ENCODE measurements around the gene TPRX1.
A peak's percentile ranks its signal among the peaks of the same experiment; 100 is the strongest.
"Not testable (repeated sequence)": the region's sequence is repeated elsewhere in the genome, so short reads cannot be mapped to it uniquely, and the experiment has no call there.

TPRX1 gene

GRCh38 chr19:47769534-47769933, 34.8 kb downstream of the TPRX1 start:
- Histone ChIP-seq H3K9me3 (no peaks in the 10 kb centered on the region), H3K4me3 (no peak overlapping the region), H4K20me1 (peaks cover 13% of the 10 kb centered on the region), H3K4me1 (peaks cover 17% of the 10 kb centered on the region), H3K27me3 (no peaks in the 10 kb centered on the region), H3K4me2 (no peak overlapping the region), H3K9ac (no peak overlapping the region), H3K27ac (no peak overlapping the region), H3K36me3 (no peaks in the 10 kb centered on the region)
- no peak for TF ChIP-seq Cebpa-rat (IDR thresholded peaks at IDR 0.05)

DNA sequence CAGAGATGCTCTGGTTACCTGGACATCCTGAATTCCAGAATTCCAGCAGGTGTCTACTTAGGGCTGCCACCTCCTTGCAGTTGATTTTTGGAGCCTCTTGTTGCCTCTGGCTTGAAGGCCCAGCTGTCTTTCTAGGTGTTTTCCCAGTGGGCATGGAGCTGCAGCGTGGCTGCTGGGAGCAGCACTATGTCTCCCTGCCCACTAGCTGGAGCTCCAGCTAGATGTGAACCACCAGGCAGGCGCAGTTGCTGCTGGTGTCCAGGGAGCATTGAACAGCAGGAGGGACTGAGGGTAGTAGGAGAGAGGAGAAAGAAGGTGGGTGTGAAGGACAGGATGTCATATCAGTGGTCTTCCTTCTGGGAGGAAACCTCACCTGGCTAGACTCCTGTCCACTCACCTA, 35.7 kb downstream of the TPRX1 start:
- Histone ChIP-seq H3K27me3 (no peaks in the 10 kb centered on the region), H3K4me1 (peaks cover 23% of the 10 kb centered on the region), H3K27ac (no peak overlapping the region), H4K20me1 (peaks cover 13% of the 10 kb centered on the region), H3K9me3 (no peaks in the 10 kb centered on the region), H3K9ac (no peak overlapping the region), H3K36me3 (no peaks in the 10 kb centered on the region), H3K4me3 (no peak overlapping the region), H3K4me2 (no peak overlapping the region)
- TF ChIP-seq Cebpa-rat (IDR thresholded peaks at IDR 0.05), result no peak

GRCh38 chr19:47767349-47767748, 37.0 kb downstream of the TPRX1 start:
- no peak overlapping the region for H3K9ac ChIP-seq
- no peaks in the 10 kb centered on the region for H3K27me3 ChIP-seq
- no peak overlapping the region for H3K27ac ChIP-seq
- H3K4me1 ChIP-seq, result peaks cover 23% of the 10 kb centered on the region
- no peak overlapping the region for H3K4me3 ChIP-seq
- no peaks in the 10 kb centered on the region for H3K9me3 ChIP-seq
- no peak for TF ChIP-seq Cebpa-rat (IDR thresholded peaks at IDR 0.05)
- no peak overlapping the region; the same call in 1 of the 2 replicates for H3K4me2 ChIP-seq
- H3K36me3 ChIP-seq, result no peaks in the 10 kb centered on the region
- H4K20me1 ChIP-seq, result peaks cover 21% of the 10 kb centered on the region

- no peaks in the 10 kb centered on the region for H3K9me3 ChIP-seq
- H4K20me1 ChIP-seq, result peaks cover 22% of the 10 kb centered on the region
- H3K27me3 ChIP-seq, result no peaks in the 10 kb centered on the region
- H3K4me1 ChIP-seq, result peaks cover 23% of the 10 kb centered on the region
- no peaks in the 10 kb centered on the region for H3K36me3 ChIP-seq
- no peak overlapping the region for H3K4me3 ChIP-seq
- H3K4me2 ChIP-seq, result no peak overlapping the region
- no peak overlapping the region for H3K27ac ChIP-seq
- TF ChIP-seq Cebpa-rat (IDR thresholded peaks at IDR 0.05), result no peak
- H3K9ac ChIP-seq, result no peak overlapping the region
Observed at GRCh38 chr19:47766670-47767069, 37.7 kb downstream of the TPRX1 start.

DNA sequence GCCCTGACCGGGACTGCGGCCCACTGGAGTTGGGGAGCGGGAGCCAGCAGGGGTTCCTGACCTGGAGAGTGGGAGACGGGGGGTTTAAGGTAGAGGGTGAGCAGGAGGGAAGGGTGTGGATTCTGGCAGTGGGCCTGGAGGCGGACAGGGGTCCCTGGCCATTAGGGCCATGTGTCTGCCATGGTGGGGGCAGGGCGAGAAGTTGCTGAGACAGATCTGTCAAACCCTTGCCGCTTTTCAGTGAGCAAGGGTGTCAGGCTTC, 38.1 kb downstream of the TPRX1 start:
- peaks cover 23% of the 10 kb centered on the region for H3K4me1 ChIP-seq
- no peaks in the 10 kb centered on the region for H3K9me3 ChIP-seq
- peaks cover 22% of the 10 kb centered on the region for H4K20me1 ChIP-seq
- no peak overlapping the region for H3K9ac ChIP-seq
- no peak overlapping the region for H3K27ac ChIP-seq
- no peak for TF ChIP-seq Cebpa-rat (IDR thresholded peaks at IDR 0.05)
- H3K4me3 ChIP-seq, result no peak overlapping the region
- H3K27me3 ChIP-seq, result no peaks in the 10 kb centered on the region
- no peak overlapping the region for H3K4me2 ChIP-seq
- H3K36me3 ChIP-seq, result no peaks in the 10 kb centered on the region

GRCh38 chr19:47765523-47766358, 38.6 kb downstream of the TPRX1 start:
- peaks cover 28% of the 10 kb centered on the region for H4K20me1 ChIP-seq
- no peak for TF ChIP-seq Cebpa-rat (IDR thresholded peaks at IDR 0.05)
- H3K27ac ChIP-seq, result no peak overlapping the region
- no peak overlapping the region for H3K9ac ChIP-seq
- H3K36me3 ChIP-seq, result 0 out of 2 replicates have a peak, but pooled peaks cover under 1% of the 10 kb centered on the region
- no peak overlapping the region for H3K4me3 ChIP-seq
- no peaks in the 10 kb centered on the region for H3K9me3 ChIP-seq
- H3K4me1 ChIP-seq, result peaks cover 23% of the 10 kb centered on the region
- H3K27me3 ChIP-seq, result no peaks in the 10 kb centered on the region
- H3K4me2 ChIP-seq, result peak overlapping the region; percentile 45; the same call in 1 of the 2 replicates

- H3K27me3 ChIP-seq, H3K4me3 ChIP-seq, H3K27ac ChIP-seq, H3K36me3 ChIP-seq, H3K9me3 ChIP-seq, H3K4me2 ChIP-seq, H3K9ac ChIP-seq: not testable (repeated sequence)
- H3K4me1 ChIP-seq, result peaks cover 23% of the 10 kb centered on the region
- peaks cover 31% of the 10 kb centered on the region for H4K20me1 ChIP-seq
Observed at GRCh38 chr19:47764705-47765104, 39.6 kb downstream of the TPRX1 start.

- H3K4me1 ChIP-seq, result peaks cover 23% of the 10 kb centered on the region
- H3K27me3 ChIP-seq, result no peaks in the 10 kb centered on the region
- H3K36me3 ChIP-seq, result peaks cover 29% of the 10 kb centered on the region
- H3K4me2 ChIP-seq, result no peak overlapping the region
- no peaks in the 10 kb centered on the region for H3K9me3 ChIP-seq
- peaks cover 42% of the 10 kb centered on the region for H4K20me1 ChIP-seq
- no peak overlapping the region for H3K9ac ChIP-seq
- TF ChIP-seq Cebpa-rat (IDR thresholded peaks at IDR 0.05), result no peak
- H3K27ac ChIP-seq, result no peak overlapping the region
- no peak overlapping the region for H3K4me3 ChIP-seq
Observed at GRCh38 chr19:47762615-47763308, 41.6 kb downstream of the TPRX1 start.

- TF ChIP-seq Cebpa-rat (IDR thresholded peaks at IDR 0.05), result no peak
- Histone ChIP-seq H3K4me1 (peaks cover 23% of the 10 kb centered on the region), H4K20me1 (peaks cover 48% of the 10 kb centered on the region), H3K27ac (no peak overlapping the region), H3K27me3 (no peaks in the 10 kb centered on the region), H3K9ac (no peak overlapping the region), H3K4me3 (no peak overlapping the region), H3K4me2 (no peak overlapping the region), H3K36me3 (peaks cover 35% of the 10 kb centered on the region), H3K9me3 (no peaks in the 10 kb centered on the region)
Observed at GRCh38 chr19:47762151-47762550, 42.2 kb downstream of the TPRX1 start.

GRCh38 chr19:47761566-47761965, 42.8 kb downstream of the TPRX1 start:
- Histone ChIP-seq H3K27me3 (no peaks in the 10 kb centered on the region), H3K9ac (no peak overlapping the region), H3K4me3 (no peak overlapping the region), H3K27ac (no peak overlapping the region), H3K9me3 (no peaks in the 10 kb centered on the region), H3K4me2 (no peak overlapping the region), H4K20me1 (peaks cover 54% of the 10 kb centered on the region), H3K4me1 (peaks cover 23% of the 10 kb centered on the region), H3K36me3 (peaks cover 41% of the 10 kb centered on the region)
- no peak for TF ChIP-seq Cebpa-rat (IDR thresholded peaks at IDR 0.05)

Data from BLaER1 (cell line).